Brain microvascular endothelial cell (primary cell): ENCODE results near the gene GFAP.

Experiments used
- DNase-seq: peaks from one replicate; pipeline ENCODE4 v3.0.0-alpha.2; 2020
- H3K27ac ChIP-seq: fragments of 250-450 bp; sonication (Bioruptor Pico); 2 replicates; pipeline ENCODE4 v1.5.1; 2020; ENCODE audit warnings: mild to moderate bottlenecking, moderate library complexity
- H3K27me3 ChIP-seq: fragments of 250-450 bp; sonication (Bioruptor Pico); replicated peaks from 2 replicates; pipeline ENCODE4 v1.5.1; 2020; ENCODE audit warnings: mild to moderate bottlenecking
- H3K36me3 ChIP-seq: fragments of 250-450 bp; sonication (Bioruptor Pico); replicated peaks from 2 replicates; pipeline ENCODE4 v1.5.1; 2020; ENCODE audit warnings: mild to moderate bottlenecking
- H3K4me3 ChIP-seq: 2 replicates; pipeline ENCODE4 v1.5.1; 2011; ENCODE audit warnings: low read depth, mild to moderate bottlenecking, control low read depth, low read length, moderate library complexity
- CTCF ChIP-seq: IDR thresholded peaks from 2 replicates; pipeline ENCODE4 v1.5.1; 2011; ENCODE audit warnings: low read depth, mild to moderate bottlenecking, moderate library complexity, low read length, control low read depth, inconsistent platforms; ENCODE audit errors: missing control alignments
- in situ Hi-C: cut with HindIII; loops from 2 replicates; pipeline ENCODE4 v1.10.0; 2017; ENCODE audit warnings: low sequenced_read_pairs, low pct_ligation_motif_present

Gene GFAP

GRCh38 chr17:44941712-44942331, 26.5 kb upstream of the GFAP start:
- in situ Hi-C loops = no loop called here
- no peak overlapping the region for H3K27ac ChIP-seq
- DNase-seq = no peak
- peak overlapping the region; percentile 17 for H3K4me3 ChIP-seq
- H3K27me3 ChIP-seq = no peaks in the 10 kb centered on the region
- H3K36me3 ChIP-seq = no peaks in the 10 kb centered on the region
- TF ChIP-seq CTCF = peak; percentile 8

GRCh38 chr17:44940768-44941167, 25.5 kb upstream of the GFAP start:
- in situ Hi-C loops = no loop called here
- Histone ChIP-seq H3K36me3 (no peaks in the 10 kb centered on the region), H3K27ac (no peak overlapping the region)

DNA sequence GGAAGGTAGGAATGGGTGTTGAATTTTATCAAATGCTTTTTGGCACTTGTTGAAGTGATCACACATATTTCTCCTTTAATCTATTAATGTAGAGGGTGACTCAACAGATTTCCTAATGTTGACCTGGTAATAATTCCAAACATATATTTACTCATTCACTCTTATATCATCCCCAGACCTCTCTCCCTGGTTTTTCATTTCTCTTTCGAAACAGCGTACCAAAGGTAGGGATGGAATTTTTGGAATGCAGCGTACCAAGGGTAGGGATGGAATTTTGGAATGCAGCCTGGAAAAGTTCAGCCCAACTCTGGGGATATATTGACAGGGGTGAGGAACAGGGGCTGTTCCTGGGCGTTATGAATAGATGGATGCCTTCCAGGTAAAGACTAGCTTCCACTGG, 25.0 kb upstream of the GFAP start:
- H3K27me3 ChIP-seq = no peaks in the 10 kb centered on the region
- H3K27ac ChIP-seq = no peak overlapping the region
- in situ Hi-C loops = no loop called here
- H3K4me3 ChIP-seq = no peak overlapping the region
- no peak for DNase-seq
- TF ChIP-seq CTCF = no peak
- no peaks in the 10 kb centered on the region for H3K36me3 ChIP-seq

More at GRCh38 chr17:44940768-44941167, 25.5 kb upstream of the GFAP start:
- H3K27me3 ChIP-seq = no peaks in the 10 kb centered on the region
- no peak overlapping the region for H3K4me3 ChIP-seq
- no peak for TF ChIP-seq CTCF
- no peak for DNase-seq

DNA sequence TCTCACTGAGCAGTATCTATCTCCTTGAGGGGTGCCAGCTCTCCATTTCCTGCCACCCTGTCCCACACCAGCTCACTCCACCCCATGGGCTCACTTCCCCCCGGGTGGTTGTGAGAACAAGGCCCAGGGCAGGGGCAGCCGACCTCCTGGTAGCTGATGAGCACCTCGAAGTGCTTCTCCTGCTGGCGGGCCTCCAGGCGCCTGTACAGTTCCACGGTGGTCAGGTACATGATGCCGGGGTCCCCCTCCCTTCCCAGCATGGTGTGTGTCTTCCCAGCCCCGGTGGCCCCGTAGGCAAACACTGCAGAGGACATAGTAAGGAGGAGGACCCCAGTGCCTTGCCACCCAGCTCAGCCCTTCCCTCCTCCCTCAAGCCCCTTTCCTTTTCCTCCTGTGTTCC, 19.8 kb upstream of the GFAP start:
- in situ Hi-C loops = no loop called here
- Histone ChIP-seq H3K4me3 (no peak overlapping the region), H3K36me3 (no peaks in the 10 kb centered on the region), H3K27me3 (no peaks in the 10 kb centered on the region), H3K27ac (no peak overlapping the region)
- no peak for TF ChIP-seq CTCF
- no peak for DNase-seq

DNA sequence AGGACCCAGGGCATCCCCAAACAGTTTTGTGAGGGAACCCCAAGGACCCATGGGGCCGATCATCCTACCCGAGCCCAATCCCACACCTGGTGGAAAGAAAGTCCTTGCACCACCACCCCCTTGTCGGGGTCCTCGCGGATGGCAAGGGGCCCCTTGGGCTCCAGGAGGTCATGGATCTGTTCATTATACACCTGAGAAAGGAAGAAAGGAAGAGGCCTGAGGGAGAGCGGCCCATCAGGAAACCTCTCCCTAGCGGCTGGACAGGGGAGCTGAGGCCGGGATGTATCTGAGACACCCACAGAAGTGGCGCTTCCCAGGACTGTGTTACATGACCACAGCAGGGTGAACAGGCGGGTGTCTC, 19.4 kb upstream of the GFAP start:
- in situ Hi-C loops = no loop called here
- Histone ChIP-seq H3K27ac (no peak overlapping the region), H3K36me3 (no peaks in the 10 kb centered on the region), H3K27me3 (no peaks in the 10 kb centered on the region), H3K4me3 (no peak overlapping the region)
- no peak for DNase-seq
- no peak for TF ChIP-seq CTCF
